ENCODE data around the gene MUSTN1.

The MUSTN1 gene

DNA sequence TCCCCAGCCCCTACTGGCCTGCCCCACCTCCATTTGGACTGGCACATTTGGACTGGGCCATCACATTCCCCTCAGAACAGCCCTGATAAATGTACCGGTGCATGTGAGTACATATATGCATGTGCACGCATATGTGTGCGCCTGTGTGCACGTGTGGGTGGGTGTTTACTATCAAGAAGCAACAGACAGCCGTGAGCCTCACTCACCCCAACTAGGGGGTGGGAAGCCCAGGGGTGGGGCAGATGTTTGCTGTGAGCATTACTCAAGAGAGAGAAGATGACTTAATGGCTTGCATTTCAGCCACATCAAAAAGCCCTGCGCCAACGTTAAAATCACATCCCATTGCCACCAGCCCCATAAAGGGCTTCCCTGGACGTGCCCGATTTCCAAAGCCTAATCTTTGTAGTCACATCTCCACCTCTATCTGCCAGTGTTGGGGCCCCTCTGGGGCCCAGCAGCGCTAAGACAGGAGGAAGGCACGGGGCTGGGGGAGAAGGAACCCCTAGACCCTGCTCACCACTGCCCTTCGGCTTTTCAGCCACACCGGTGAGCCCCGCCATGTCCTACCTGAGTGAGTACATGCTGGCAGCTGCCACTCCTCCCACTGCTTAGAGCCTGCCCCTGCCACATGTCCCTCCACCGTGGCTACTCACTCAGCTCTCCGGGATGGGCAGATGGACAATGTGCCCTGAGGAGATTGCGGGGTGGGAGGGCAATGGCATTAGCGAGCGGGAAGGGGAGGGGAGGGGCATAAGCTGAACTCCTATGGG, 29.4 kb downstream of the MUSTN1 start:
- no peak overlapping the region for H3K4me3 ChIP-seq (ENCODE audit: low read depth in 1 of 2, low read length in 2 of 2)
- H2AFZ ChIP-seq (ENCODE audit: low read depth, low read length) = no peak overlapping the region
- no peak overlapping the region for H3K9ac ChIP-seq (ENCODE audit: low read depth, low read length)
- H4K20me1 ChIP-seq (ENCODE audit: insufficient read depth, low read length) = no peaks in the 10 kb centered on the region
- TF ChIP-seq EZH2 (IDR thresholded peaks at IDR 0.05; ENCODE audit: borderline replicate concordance, low read depth, low read length, severe bottlenecking) = no peak
- TF ChIP-seq, protein P1, sequence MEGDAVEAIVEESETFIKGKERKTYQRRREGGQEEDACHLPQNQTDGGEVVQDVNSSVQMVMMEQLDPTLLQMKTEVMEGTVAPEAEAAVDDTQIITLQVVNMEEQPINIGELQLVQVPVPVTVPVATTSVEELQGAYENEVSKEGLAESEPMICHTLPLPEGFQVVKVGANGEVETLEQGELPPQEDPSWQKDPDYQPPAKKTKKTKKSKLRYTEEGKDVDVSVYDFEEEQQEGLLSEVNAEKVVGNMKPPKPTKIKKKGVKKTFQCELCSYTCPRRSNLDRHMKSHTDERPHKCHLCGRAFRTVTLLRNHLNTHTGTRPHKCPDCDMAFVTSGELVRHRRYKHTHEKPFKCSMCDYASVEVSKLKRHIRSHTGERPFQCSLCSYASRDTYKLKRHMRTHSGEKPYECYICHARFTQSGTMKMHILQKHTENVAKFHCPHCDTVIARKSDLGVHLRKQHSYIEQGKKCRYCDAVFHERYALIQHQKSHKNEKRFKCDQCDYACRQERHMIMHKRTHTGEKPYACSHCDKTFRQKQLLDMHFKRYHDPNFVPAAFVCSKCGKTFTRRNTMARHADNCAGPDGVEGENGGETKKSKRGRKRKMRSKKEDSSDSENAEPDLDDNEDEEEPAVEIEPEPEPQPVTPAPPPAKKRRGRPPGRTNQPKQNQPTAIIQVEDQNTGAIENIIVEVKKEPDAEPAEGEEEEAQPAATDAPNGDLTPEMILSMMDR (IDR thresholded peaks at IDR 0.05; ENCODE audit: borderline replicate concordance, extremely low read depth, low read length, poor library complexity, severe bottlenecking) = no peak
- no peak overlapping the region for H3K4me2 ChIP-seq (ENCODE audit: insufficient read depth, low read length)
- no peaks in the 10 kb centered on the region for H3K9me3 ChIP-seq (ENCODE audit: insufficient read depth, low read length, severe bottlenecking)
- peak; percentile 11 for DNase-seq
- no peak for ATAC-seq (ENCODE audit: insufficient read depth, low read depth)
- H3K27me3 ChIP-seq (ENCODE audit: insufficient read depth, low read length, poor library complexity) = no peaks in the 10 kb centered on the region
- no peak overlapping the region for H3K27ac ChIP-seq (ENCODE audit: low read length)
- H3K79me2 ChIP-seq (ENCODE audit: insufficient read depth, low read length) = no peaks in the 10 kb centered on the region
- H3K36me3 ChIP-seq (ENCODE audit: insufficient read depth, low read length) = no peaks in the 10 kb centered on the region
- 0 out of 2 replicates have a peak, but pooled peaks cover 3% of the 10 kb centered on the region for H3K4me1 ChIP-seq (ENCODE audit: insufficient read depth, low read length)

DNA sequence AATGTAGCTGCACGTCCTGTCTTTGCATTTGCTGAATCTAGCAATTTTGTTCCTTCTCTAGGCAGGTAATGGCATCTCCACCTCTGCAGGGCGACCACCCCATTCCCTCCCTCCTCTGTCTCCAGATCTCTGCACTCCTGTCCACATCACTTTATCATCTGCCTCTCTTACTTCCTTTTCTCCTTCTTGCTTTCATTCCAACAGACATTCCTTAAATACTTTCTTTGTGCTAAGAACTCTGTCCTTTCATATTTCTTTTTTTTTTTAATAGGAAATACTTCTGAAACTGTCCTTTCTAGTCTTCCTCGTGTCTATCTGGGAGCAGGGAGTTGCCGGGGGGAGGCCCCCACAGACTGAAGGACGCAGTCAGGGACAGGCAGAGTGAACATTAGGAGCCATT, 33.0 kb downstream of the MUSTN1 start:
- Histone ChIP-seq H3K79me2 (ENCODE audit: insufficient read depth, low read length) (no peaks in the 10 kb centered on the region), H4K20me1 (ENCODE audit: insufficient read depth, low read length) (no peaks in the 10 kb centered on the region), H3K27ac (ENCODE audit: low read length) (no peak overlapping the region), H3K4me1 (ENCODE audit: insufficient read depth, low read length) (no peaks in the 10 kb centered on the region), H3K36me3 (ENCODE audit: insufficient read depth, low read length) (no peaks in the 10 kb centered on the region), H3K9me3 (ENCODE audit: insufficient read depth, low read length, severe bottlenecking) (no peaks in the 10 kb centered on the region), H2AFZ (ENCODE audit: low read depth, low read length) (no peak overlapping the region), H3K27me3 (ENCODE audit: insufficient read depth, low read length, poor library complexity) (no peaks in the 10 kb centered on the region), H3K4me3 (ENCODE audit: low read depth in 1 of 2, low read length in 2 of 2) (no peak overlapping the region), H3K9ac (ENCODE audit: low read depth, low read length) (no peak overlapping the region), H3K4me2 (ENCODE audit: insufficient read depth, low read length) (no peak overlapping the region)
- ATAC-seq (ENCODE audit: insufficient read depth, low read depth) (no peak), DNase-seq (no peak)
- TF ChIP-seq, protein P1 (IDR thresholded peaks at IDR 0.05; ENCODE audit: borderline replicate concordance, extremely low read depth, low read length, poor library complexity, severe bottlenecking) = no peak
- no peak for TF ChIP-seq EZH2 (IDR thresholded peaks at IDR 0.05; ENCODE audit: borderline replicate concordance, low read depth, low read length, severe bottlenecking)

DNA sequence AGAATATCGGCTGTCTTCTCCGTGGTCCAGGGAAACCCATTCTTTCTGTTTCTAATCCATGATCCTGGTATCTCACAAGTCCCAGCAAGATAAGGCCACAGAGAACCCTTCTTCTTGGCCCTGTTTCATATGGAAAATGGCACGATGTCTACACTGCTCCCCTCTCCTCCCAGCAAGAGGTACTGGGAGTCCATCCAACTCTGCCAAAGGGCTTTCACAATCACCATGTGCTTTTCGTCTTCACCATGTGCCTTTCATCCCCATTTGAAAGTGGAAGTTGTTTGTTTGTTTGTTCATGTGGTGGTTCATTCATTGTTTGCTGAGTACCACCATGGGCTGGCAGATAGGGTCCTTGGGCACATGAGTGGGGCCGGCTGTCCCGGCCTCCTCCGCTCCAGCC, 34.7 kb downstream of the MUSTN1 start:
- no peak overlapping the region for H2AFZ ChIP-seq (ENCODE audit: low read depth, low read length)
- no peaks in the 10 kb centered on the region for H3K9me3 ChIP-seq (ENCODE audit: insufficient read depth, low read length, severe bottlenecking)
- H3K36me3 ChIP-seq (ENCODE audit: insufficient read depth, low read length) = no peaks in the 10 kb centered on the region
- H3K4me2 ChIP-seq (ENCODE audit: insufficient read depth, low read length) = no peak overlapping the region
- no peak for TF ChIP-seq EZH2 (IDR thresholded peaks at IDR 0.05; ENCODE audit: borderline replicate concordance, low read depth, low read length, severe bottlenecking)
- TF ChIP-seq, protein P1 (IDR thresholded peaks at IDR 0.05; ENCODE audit: borderline replicate concordance, extremely low read depth, low read length, poor library complexity, severe bottlenecking) = no peak
- DNase-seq (no peak), ATAC-seq (ENCODE audit: insufficient read depth, low read depth) (no peak)
- H4K20me1 ChIP-seq (ENCODE audit: insufficient read depth, low read length) = no peaks in the 10 kb centered on the region
- no peak overlapping the region for H3K4me3 ChIP-seq (ENCODE audit: low read depth in 1 of 2, low read length in 2 of 2)
- no peaks in the 10 kb centered on the region for H3K79me2 ChIP-seq (ENCODE audit: insufficient read depth, low read length)
- H3K4me1 ChIP-seq (ENCODE audit: insufficient read depth, low read length) = no peaks in the 10 kb centered on the region
- H3K27me3 ChIP-seq (ENCODE audit: insufficient read depth, low read length, poor library complexity) = no peaks in the 10 kb centered on the region
- H3K9ac ChIP-seq (ENCODE audit: low read depth, low read length) = no peak overlapping the region
- no peak overlapping the region for H3K27ac ChIP-seq (ENCODE audit: low read length)

Data from DND-41 (cell line).